Esophagus (tissue), 2 donors: ENCODE measurements around the gene DHX15. TPM values are rescaled to one million over a fixed set of nuclear protein-coding genes. Genes with fewer than 3 reads are reported as not detected.

Experiments
- polyA plus RNA-seq, 2 donors: library from polyadenylated mRNA; stranded (reverse); fragments of 200-250 nt; gene quantifications; one replicate each; pipeline ENCODE4 v1.2.3, GENCODE V29; 2013
- donor health status: healthy with polysubstance abuse.
- donor health status: Bipolar disorder and iron deficiency.

Gene DHX15
- polyA plus RNA-seq, 2 donors, result 43.5 to 59.3 TPM

Other genes with a start within 250 kb of the DHX15 start
- gene SOD3, start 211.0 kb upstream of the DHX15 start, polyA plus RNA-seq, result 10 to 100 TPM in 1 of 2 donors, 1 to 10 TPM in 1; 5.8 to 21.1 TPM